Neural progenitor cell (in vitro differentiated cells): Measurements from ENCODE around the gene ADH1C.

Source experiments
- CTCF ChIP-seq: fragments of 200-600 bp; sonication (generic); IDR thresholded peaks from 2 replicates; pipeline ENCODE4 v1.5.1; 2017; ENCODE audit warnings: antibody characterized with exemption, mild to moderate bottlenecking
- EZH2 ChIP-seq: fragments of 200-600 bp; sonication (generic); IDR thresholded peaks from 2 replicates; pipeline ENCODE4 v1.6.1; 2017; ENCODE audit warnings: antibody characterized with exemption, mild to moderate bottlenecking, moderate library complexity

GRCh38 chr4:99323756-99324155, 28.8 kb downstream of the ADH1C start:
- TF ChIP-seq EZH2 (no peak), CTCF (no peak)
